Heart left ventricle (tissue), 16 donors: ENCODE data around the gene RPP40. TPM values are rescaled to one million over a fixed set of nuclear protein-coding genes. Genes with fewer than 3 reads are reported as not detected.

Source experiments
- ATAC-seq, 4 donors: fragments of 200-7000 bp; cut with Tn5 transposase; one replicate each; pipeline ENCODE4 v1.9.1; 2020 to 2022; ENCODE audit warnings: moderate library complexity in 4 of 4, mild to moderate bottlenecking in 3 of 4, moderate number of reproducible peaks in 1 of 4
- DNase-seq, 5 donors: peaks; one replicate each; pipeline ENCODE4 v3.0.0-alpha.2; 2020
- H3K27ac ChIP-seq, 12 donors: fragments of 200-600 bp; sonication (generic) in 4 of 12; one replicate each; pipeline versions ENCODE4 v1.5.0 to v1.8.0; 2016 to 2022; ENCODE audit warnings: mild to moderate bottlenecking in 2 of 12
- H3K27me3 ChIP-seq, 9 donors: fragments of 200-600 bp; sonication (generic) in 2 of 9; one replicate each; pipeline versions ENCODE4 v1.5.1 to v1.8.0; 2016 to 2022; ENCODE audit warnings: mild to moderate bottlenecking in 3 of 9
- H3K36me3 ChIP-seq, 9 donors: fragments of 200-600 bp; sonication (generic) in 2 of 9; one replicate each; pipeline versions ENCODE4 v1.5.0 to v1.8.0; 2018 to 2022; ENCODE audit warnings: mild to moderate bottlenecking in 2 of 9
- H3K4me1 ChIP-seq, 12 donors: fragments of 200-600 bp; sonication (generic) in 4 of 12; one replicate each; pipeline versions ENCODE4 v1.5.0 to v1.8.0; 2016 to 2022; ENCODE audit warnings: mild to moderate bottlenecking in 3 of 12
- H3K4me3 ChIP-seq, 12 donors: fragments of 200-600 bp; sonication (generic) in 4 of 12; one replicate each; pipeline versions ENCODE4 v1.5.0 to v1.8.0; 2017 to 2022; ENCODE audit warnings: mild to moderate bottlenecking in 9 of 12, moderate library complexity in 4 of 12
- H3K9me3 ChIP-seq, 12 donors: fragments of 200-600 bp; sonication (generic) in 4 of 12; one replicate each; pipeline versions ENCODE4 v1.5.0 to v1.8.0; 2016 to 2022; ENCODE audit warnings: mild to moderate bottlenecking in 1 of 12
- CTCF ChIP-seq, 12 donors: fragments of 200-600 bp; sonication (generic) in 4 of 12; IDR thresholded peaks; one replicate each; pipeline versions ENCODE4 v1.5.0 to v1.8.0; 2018 to 2022; ENCODE audit warnings: antibody characterized with exemption in 12 of 12, mild to moderate bottlenecking in 5 of 12
- POLR2A ChIP-seq, 2 donors: fragments of 450-650 bp; IDR thresholded peaks; one replicate each; pipeline ENCODE4 v1.6.1; 2017; ENCODE audit warnings: antibody characterized with exemption in 2 of 2, mild to moderate bottlenecking in 2 of 2, moderate library complexity in 2 of 2
- WGBS, 4 donors: extraction: QIAGEN DNeasy Blood & Tissue Kit in 2 of 4; methylation state at CpG; one replicate each; pipeline versions ENCODE4 v1.1.5 to v1.1.7; 2013 to 2018; 5-methylcytosine and 5-hydroxymethylcytosine counted together
- intact Hi-C, 10 donors: fragments of 100-400 bp; cut with DNase I; formaldehyde crosslinking; loops; one replicate each; pipeline versions ENCODE4 v1.11.1 to v1.14.2; 2022
- polyA plus RNA-seq, 2 donors: library from polyadenylated mRNA; stranded (reverse); fragments of 200-250 nt; gene quantifications; one replicate each; pipeline ENCODE4 v1.2.3, GENCODE V29; 2013
- total RNA-seq, 9 donors: library from RNA; depleted of rRNA in 2 of 9; stranded (reverse); fragments of >200 nt in 2 of 9; fragmentation: NEBNext Ultra II Directional in 3 of 9; extraction: Animal tissue kit (Norgen Biotek cat#: 25700) in 3 of 9; gene quantifications; one replicate each; pipeline versions ENCODE4 v1.1.0 to v1.2.4, GENCODE V29; 2016 to 2023
- donor health status: ischemic (EF 13 %, LVEDD 7.1; RV severe dilation, severe dysfunction).
- donor health status: healthy with polysubstance abuse.
- donor health status: DM: no; HTN: yes; CAD: no.
- donor health status: DM: no; HTN: no; CAD: no.
- donor health status: ischemic (EF 25% LVEDD 6.9; RV normal size, moderate dysfunction).
- donor health status: ischemic (EF 25% LVEDD 5.7; RV mildly dilated, moderate dysfunction).
- donor health status: healthy.
- donor health status: DM: yes; HTN: yes; CAD: no.
- donor health status: ischemic (EF 35%, LVEDD 5.7; RV mildly dilated, moderate dysfunction).
- donor health status: nonischemic (EF 11% LVEDD 7.7; RV severe dilation, severe dysfunction).
- donor health status: DM: yes; HTN: yes; CAD: no.
- donor health status: PGD.
- donor health status: ischemic (EF 29% LVEDD 5.4; RV normal size, mild dysfunction).
- donor health status: nonischemic (EF 23%, LVEDD 6.1; RV moderate dilation, normal function).

Gene RPP40
- total and polyA plus RNA-seq, 11 donors: 1.8 to 13.7 (median 3.6) TPM

- DNase-seq: no peak
- Histone ChIP-seq H3K4me1 (peaks cover 0 to 4% (median 0%) of the 10 kb centered on the region in 12 donors), H3K9me3 (peaks cover 0 to 24% (median 13%) of the 10 kb centered on the region in 12 donors), H3K4me3 (no peak overlapping the region), H3K36me3 (no peaks in the 10 kb centered on the region), H3K27me3 (no peaks in the 10 kb centered on the region), H3K27ac (no peak overlapping the region)
- intact Hi-C loops: loop anchor here in 5 of 10 donors (10.0 kb wide), 5 partner anchors 65 to 355 kb away; no protein-coding TSS in a partner anchor
- TF ChIP-seq CTCF (IDR thresholded peaks at IDR 0.05): no peak
- TF ChIP-seq POLR2A (IDR thresholded peaks at IDR 0.05): no peak
- WGBS, 4 donors: 88 to 97% (median 93%) methylated on average over 2 of the region's 2 CpGs
- no peak for ATAC-seq
Observed at GRCh38 chr6:5050009-5050408, 46.2 kb upstream of the RPP40 start.

GRCh38 chr6:5046430-5046829, 42.6 kb upstream of the RPP40 start:
- Histone ChIP-seq H3K4me1 (no peaks in the 10 kb centered on the region), H3K9me3 (peaks cover 0 to 18% (median 8%) of the 10 kb centered on the region in 12 donors), H3K27me3 (no peaks in the 10 kb centered on the region), H3K27ac (no peak overlapping the region), H3K36me3 (no peaks in the 10 kb centered on the region), H3K4me3 (no peak overlapping the region)
- TF ChIP-seq POLR2A (IDR thresholded peaks at IDR 0.05) (no peak), CTCF (IDR thresholded peaks at IDR 0.05) (no peak)
- ATAC-seq (no peak), DNase-seq (no peak)
- intact Hi-C loops: no loop called here
- WGBS, 4 donors: 89 to 94% (median 93%) methylated on average over 8 to 9 of the region's 9 CpGs

GRCh38 chr6:5045416-5045815, 41.6 kb upstream of the RPP40 start:
- DNase-seq: no peak
- H3K4me1 ChIP-seq: no peaks in the 10 kb centered on the region
- ATAC-seq: no peak
- H3K4me3 ChIP-seq: no peak overlapping the region
- peaks cover 0 to 9% (median 0%) of the 10 kb centered on the region in 12 donors for H3K9me3 ChIP-seq
- no peaks in the 10 kb centered on the region for H3K36me3 ChIP-seq
- no peak overlapping the region for H3K27ac ChIP-seq
- H3K27me3 ChIP-seq: no peaks in the 10 kb centered on the region
- WGBS, 4 donors: 66 to 73% (median 72%) methylated on average over 8 of the region's 8 CpGs
- TF ChIP-seq CTCF (IDR thresholded peaks at IDR 0.05) (no peak), POLR2A (IDR thresholded peaks at IDR 0.05) (no peak)
- intact Hi-C loops: no loop called here

- no peak overlapping the region for H3K27ac ChIP-seq
- no peak for DNase-seq
- H3K27me3 ChIP-seq: no peaks in the 10 kb centered on the region
- intact Hi-C loops: no loop called here
- H3K9me3 ChIP-seq: peaks cover 0 to 4% (median 0%) of the 10 kb centered on the region in 12 donors
- no peaks in the 10 kb centered on the region for H3K4me1 ChIP-seq
- TF ChIP-seq CTCF (IDR thresholded peaks at IDR 0.05) (no peak), POLR2A (IDR thresholded peaks at IDR 0.05) (no peak)
- H3K36me3 ChIP-seq: no peaks in the 10 kb centered on the region
- no peak for ATAC-seq
- 75 to 100% (median 85%) methylated on average over 3 of the region's 3 CpGs for WGBS, 4 donors
- no peak overlapping the region for H3K4me3 ChIP-seq
Observed at GRCh38 chr6:5044866-5045265, 41.0 kb upstream of the RPP40 start.
